Natural killer cell (primary cell): Measurements from ENCODE around the gene CAPN11. TPM values are rescaled to one million over a fixed set of nuclear protein-coding genes. Genes with fewer than 3 reads are reported as not detected.

Experiments used
- ATAC-seq, 3 donors: fragments of 150-1000 bp in 2 of 3; fragments of 200-7000 bp in 1 of 3; cut with Tn5 transposase; 1 replicate in 1 of 3; 2 replicates in 2 of 3; pipeline ENCODE4 v1.10.0; 2021; ENCODE audit warnings: mild to moderate bottlenecking in 2 of 3, moderate library complexity in 2 of 3
- DNase-seq, 2 donors: peaks; one replicate each; pipeline versions ENCODE4 v3.0.0 to v3.0.0-alpha.2; 2013 to 2021; ENCODE audit warnings: mixed read lengths in 1 of 2
- H3K27ac ChIP-seq: one replicate; pipeline ENCODE4 v1.5.1; 2013; ENCODE audit warnings: mild to moderate bottlenecking, low read length
- H3K27me3 ChIP-seq: one replicate; pipeline ENCODE4 v1.6.1; 2013; ENCODE audit warnings: low read length; ENCODE audit not compliant: control insufficient read depth, insufficient read depth
- H3K36me3 ChIP-seq: one replicate; pipeline ENCODE4 v1.6.1; 2013; ENCODE audit warnings: low read length; ENCODE audit not compliant: control insufficient read depth, insufficient read depth
- H3K4me1 ChIP-seq: one replicate; pipeline ENCODE4 v1.6.1; 2013; ENCODE audit warnings: low read length; ENCODE audit not compliant: control insufficient read depth, insufficient read depth
- H3K4me3 ChIP-seq: one replicate; pipeline ENCODE4 v1.5.1; 2013; ENCODE audit warnings: low read length
- H3K9me3 ChIP-seq: one replicate; pipeline ENCODE4 v1.6.1; 2013; ENCODE audit warnings: low read length; ENCODE audit not compliant: control insufficient read depth, insufficient read depth
- H3K27ac Mint-ChIP-seq, 2 donors: one replicate each; pipeline ENCODE4 v1.8.0; 2022; ENCODE audit warnings: mild to moderate bottlenecking in 2 of 2, mixed read lengths in 2 of 2, moderate library complexity in 1 of 2
- H3K27me3 Mint-ChIP-seq, 2 donors: one replicate each; pipeline ENCODE4 v1.8.0; 2022; ENCODE audit warnings: low read depth in 2 of 2, mixed read lengths in 2 of 2
- H3K36me3 Mint-ChIP-seq: one replicate; pipeline ENCODE4 v1.8.0; 2022; ENCODE audit warnings: mixed read lengths
- H3K4me1 Mint-ChIP-seq, 2 donors: one replicate each; pipeline ENCODE4 v1.8.0; 2022; ENCODE audit warnings: mixed read lengths in 2 of 2
- H3K4me3 Mint-ChIP-seq: one replicate; pipeline ENCODE4 v1.8.0; 2022; ENCODE audit warnings: mild to moderate bottlenecking, moderate library complexity, mixed read lengths
- H3K9me3 Mint-ChIP-seq, 2 donors: one replicate each; pipeline ENCODE4 v1.8.0; 2022; ENCODE audit warnings: mixed read lengths in 2 of 2
- CTCF ChIP-seq: fragments of 200-600 bp; IDR thresholded peaks from one replicate; pipeline ENCODE4 v1.8.0; 2022; ENCODE audit warnings: antibody characterized with exemption
- WGBS: methylation state at CpG from one replicate; pipeline ENCODE4 v1.1.7; 2013; ENCODE audit warnings: missing lambda C conversion rate; ENCODE audit not compliant: insufficient coverage; 5-methylcytosine and 5-hydroxymethylcytosine counted together
- intact Hi-C: fragments of 100-400 bp; cut with micrococcal nuclease; formaldehyde crosslinking; loops from one replicate; pipeline ENCODE4 v1.14.2; 2022
- total RNA-seq, 4 donors: library from RNA; stranded (reverse); fragments of 120-200 nt in 1 of 4; gene quantifications; one replicate each; pipeline versions ENCODE4 v1.2.3 to v1.2.4, GENCODE V29; 2013 to 2022

CAPN11 gene
- total RNA-seq, 3 donors from 2014 or later (not counting 1 experiment from before 2014, with no cell fraction given): not detected

GRCh38 chr6:44176762-44177509 lies 18.3 kb downstream of the CAPN11 start:
- ATAC-seq (peak; percentile 81 to 90 (median 90)), DNase-seq (peak; percentile 62 to 65)
- intact Hi-C loops: no loop called here
- no peak for TF ChIP-seq CTCF
- no peak overlapping the region for H3K27ac ChIP-seq
- H3K4me1 Mint-ChIP-seq: peaks cover 12 to 23% of the 10 kb centered on the region in 2 donors
- no peaks in the 10 kb centered on the region for H3K27me3 ChIP-seq
- no peaks in the 10 kb centered on the region for H3K9me3 ChIP-seq
- H3K4me3 Mint-ChIP-seq: peak overlapping the region; percentile 61
- peak overlapping the region; percentile 54 to 76 for H3K27ac Mint-ChIP-seq
- no peaks in the 10 kb centered on the region for H3K9me3 Mint-ChIP-seq
- H3K36me3 Mint-ChIP-seq: no peaks in the 10 kb centered on the region
- H3K4me1 ChIP-seq: peaks cover 22% of the 10 kb centered on the region
- H3K27me3 Mint-ChIP-seq: peaks cover 3 to 6% of the 10 kb centered on the region in 2 donors
- H3K4me3 ChIP-seq: no peak overlapping the region
- no peaks in the 10 kb centered on the region for H3K36me3 ChIP-seq
- WGBS: 8% methylated on average over 24 of the region's 24 CpGs

GRCh38 chr6:44177691-44178423 lies 19.2 kb downstream of the CAPN11 start:
- H3K27me3 ChIP-seq: no peaks in the 10 kb centered on the region
- DNase-seq: no peak
- no peaks in the 10 kb centered on the region for H3K9me3 ChIP-seq
- Mint-ChIP-seq H3K27ac (peak overlapping the region; percentile 54 to 76), H3K27me3 (peaks cover 0 to under 1% of the 10 kb centered on the region in 2 donors), H3K4me3 (peak overlapping the region; percentile 64), H3K4me1 (peaks cover 7 to 20% of the 10 kb centered on the region in 2 donors), H3K9me3 (no peaks in the 10 kb centered on the region), H3K36me3 (no peaks in the 10 kb centered on the region)
- no peak for ATAC-seq
- no peak for TF ChIP-seq CTCF
- intact Hi-C loops: no loop called here
- H3K4me3 ChIP-seq: no peak overlapping the region
- H3K36me3 ChIP-seq: no peaks in the 10 kb centered on the region
- peaks cover 21% of the 10 kb centered on the region for H3K4me1 ChIP-seq
- no peak overlapping the region for H3K27ac ChIP-seq
- WGBS: 92% methylated on average over 13 of the region's 13 CpGs

- Histone ChIP-seq H3K4me1 (peaks cover 18% of the 10 kb centered on the region), H3K9me3 (no peaks in the 10 kb centered on the region), H3K27ac (no peak overlapping the region), H3K4me3 (no peak overlapping the region), H3K27me3 (no peaks in the 10 kb centered on the region), H3K36me3 (no peaks in the 10 kb centered on the region)
- no peak for ATAC-seq
- DNase-seq: no peak
- no peaks in the 10 kb centered on the region for H3K9me3 Mint-ChIP-seq
- no peak for TF ChIP-seq CTCF
- intact Hi-C loops: no loop called here
- H3K36me3 Mint-ChIP-seq: no peaks in the 10 kb centered on the region
- H3K4me3 Mint-ChIP-seq: peak overlapping the region; percentile 64
- H3K27me3 Mint-ChIP-seq: no peaks in the 10 kb centered on the region
- H3K27ac Mint-ChIP-seq: peak overlapping the region; percentile 54 to 76
- peaks cover 6 to 19% of the 10 kb centered on the region in 2 donors for H3K4me1 Mint-ChIP-seq
- 90% methylated on average over 9 of the region's 9 CpGs for WGBS
These were observed 19.9 kb downstream of the CAPN11 start for GRCh38 chr6:44178424-44179071.
